ENCODE data around the gene TAF4.
"Not testable (repeated sequence)": the region's sequence is repeated elsewhere in the genome, so short reads cannot be mapped to it uniquely, and the experiment has no call there.

The TAF4 gene

GRCh38 chr20:61958773-61959700, 106.6 kb downstream of the TAF4 start:
- DNase-seq: no peak

- DNase-seq: no peak
Measured at GRCh38 chr20:61957961-61958715, 107.5 kb downstream of the TAF4 start.

GRCh38 chr20:61956396-61957342, 109.0 kb downstream of the TAF4 start:
- no peak for DNase-seq

DNA sequence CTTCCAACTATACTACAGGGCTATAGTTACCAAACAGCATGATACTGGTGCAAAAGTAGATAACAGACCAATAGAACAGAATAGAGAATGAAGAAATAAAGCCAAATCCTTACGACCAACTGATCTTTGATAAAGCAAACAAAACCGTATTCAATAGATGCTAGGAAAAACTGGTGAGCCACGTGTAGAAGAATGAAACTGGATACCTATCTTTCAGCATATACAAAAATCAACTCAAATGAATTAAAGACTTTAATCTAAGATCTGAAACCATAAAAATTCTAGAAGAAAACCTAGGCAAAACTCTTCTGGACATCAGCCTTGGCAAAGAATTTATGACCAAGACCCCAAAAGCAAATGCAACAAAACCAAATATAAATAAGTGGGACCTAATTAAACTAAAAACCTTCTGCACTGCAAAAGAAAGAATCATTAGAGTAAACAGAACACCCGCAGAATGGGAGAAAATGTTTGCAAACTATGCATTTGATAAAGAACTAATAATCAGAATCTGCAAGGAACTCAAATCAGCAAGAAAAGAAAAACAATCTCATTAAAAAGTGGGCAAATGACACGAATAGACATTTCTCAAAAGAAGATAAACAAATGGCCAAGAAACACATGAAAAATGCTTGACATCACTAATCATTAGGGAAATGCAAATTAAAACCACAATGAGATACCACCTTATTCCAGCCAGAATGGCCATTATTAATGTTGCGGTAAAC, 109.8 kb downstream of the TAF4 start:
- no peak for DNase-seq

- DNase-seq: no peak
Measured at GRCh38 chr20:61954276-61955021, 111.2 kb downstream of the TAF4 start.

DNA sequence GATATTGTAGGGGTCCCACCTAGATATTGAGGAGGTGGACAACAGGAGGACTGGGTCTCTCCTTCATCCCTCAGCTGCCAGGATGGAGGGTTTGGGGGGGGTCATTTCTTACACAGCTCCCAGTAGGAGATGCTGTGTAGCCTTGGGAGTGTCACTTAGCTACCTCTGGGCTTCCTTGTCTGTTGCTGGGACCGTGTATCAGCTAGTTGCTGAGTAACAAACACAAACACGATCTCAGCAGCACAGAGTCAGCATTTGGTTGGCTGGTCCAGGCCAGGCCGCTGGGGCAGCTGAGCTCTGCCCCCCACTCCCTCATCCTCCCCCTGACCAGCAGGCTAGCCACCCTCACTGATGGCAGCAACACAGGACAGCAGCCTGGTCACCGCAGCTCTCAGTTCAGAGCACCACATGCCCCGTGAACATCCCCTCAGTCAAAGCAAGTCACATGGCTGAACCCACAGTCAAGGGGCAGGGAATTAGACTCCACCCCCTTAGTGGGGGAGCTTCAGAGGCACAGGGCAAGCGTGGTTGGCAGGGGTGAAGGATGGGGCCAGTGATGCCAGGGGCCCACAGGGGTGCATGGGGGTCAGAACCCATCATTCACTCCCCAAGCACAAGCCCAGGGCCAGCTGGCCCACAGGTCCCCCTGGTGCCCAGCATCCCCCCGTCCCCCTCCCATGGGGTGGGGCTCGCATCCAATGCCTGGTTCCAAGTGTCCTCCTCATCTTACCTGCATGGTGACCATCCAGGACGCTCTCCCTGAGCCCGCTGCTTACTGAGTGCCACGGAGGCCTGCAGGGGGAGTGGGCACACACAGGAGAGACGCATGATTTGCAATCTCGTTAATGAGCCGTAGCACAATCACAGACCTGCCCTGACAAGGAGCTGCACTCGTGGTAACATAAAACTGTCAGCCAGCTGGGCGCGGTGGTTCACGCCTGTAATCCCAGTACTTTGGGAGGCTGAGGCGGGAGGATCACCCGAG, 112.4 kb downstream of the TAF4 start:
- no peak for DNase-seq

- no peak for DNase-seq
Measured at GRCh38 chr20:61951695-61952533, 113.8 kb downstream of the TAF4 start.

DNA sequence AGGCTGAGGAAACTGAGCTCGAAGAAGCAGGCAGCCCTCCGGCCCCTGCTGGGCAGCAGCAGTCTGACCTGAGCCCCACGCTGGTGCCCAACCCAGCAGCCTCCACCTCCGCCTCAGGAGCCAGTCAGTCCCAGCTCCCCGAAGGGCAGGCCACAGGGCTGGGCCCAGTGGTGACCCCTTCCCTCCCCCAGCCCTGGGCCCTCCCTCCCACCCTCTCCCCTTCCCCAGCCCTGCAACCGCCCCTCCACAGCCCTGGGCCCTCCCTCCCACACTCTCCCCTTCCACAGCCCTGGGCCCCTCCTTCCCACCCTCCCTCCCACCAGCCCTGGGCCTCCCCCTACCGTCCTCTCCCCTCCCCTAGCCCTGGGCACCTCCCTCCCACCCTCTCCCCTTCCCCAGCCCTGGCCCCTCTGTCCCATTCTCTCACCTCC, 115.0 kb downstream of the TAF4 start:
- no peak for DNase-seq

- DNase-seq: no peak
Measured at GRCh38 chr20:61949714-61950640, 115.7 kb downstream of the TAF4 start.

DNA sequence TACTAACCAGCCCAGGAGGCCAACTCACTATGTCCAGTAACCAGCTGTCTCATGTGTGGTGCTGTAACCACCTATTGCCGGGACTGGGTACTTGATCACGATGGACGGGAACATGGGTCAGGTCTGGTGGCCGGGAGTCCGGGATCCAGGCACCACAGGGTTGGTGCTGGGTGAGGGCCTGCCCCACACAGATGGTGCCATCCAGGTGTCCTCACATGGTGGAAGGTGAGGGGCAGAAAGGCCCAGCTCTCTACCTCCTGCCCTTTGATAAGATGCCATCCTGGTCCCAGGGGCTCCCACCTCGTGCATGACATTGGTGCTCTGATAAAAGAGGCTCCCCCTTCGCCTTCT, 116.3 kb downstream of the TAF4 start:
- DNase-seq: no peak

- DNase-seq: no peak
Measured at GRCh38 chr20:61948586-61949362, 116.9 kb downstream of the TAF4 start.

GRCh38 chr20:61948056-61948455, 117.6 kb downstream of the TAF4 start:
- not testable (repeated sequence) for DNase-seq

GRCh38 chr20:61945495-61945894, 120.2 kb downstream of the TAF4 start:
- not testable (repeated sequence) for DNase-seq

DNA sequence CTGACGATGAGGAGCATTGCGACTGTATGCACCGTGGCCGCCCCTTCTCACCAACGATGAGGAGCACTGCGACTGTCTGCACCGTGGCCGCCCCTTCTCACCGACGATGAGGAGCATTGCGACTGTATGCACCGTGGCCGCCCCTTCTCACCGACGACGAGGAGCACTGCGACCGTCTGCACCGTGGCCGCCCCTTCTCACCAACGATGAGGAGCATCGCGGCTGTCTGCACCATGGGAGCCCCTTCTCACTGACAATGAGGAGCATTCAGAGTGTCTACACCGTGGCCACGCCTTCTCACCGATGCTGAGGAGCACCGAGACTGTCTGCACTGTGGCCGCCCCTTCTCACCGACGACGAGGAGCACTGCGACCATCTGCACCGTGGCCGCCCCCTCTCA, 120.7 kb downstream of the TAF4 start:
- not testable (repeated sequence) for DNase-seq

DNA sequence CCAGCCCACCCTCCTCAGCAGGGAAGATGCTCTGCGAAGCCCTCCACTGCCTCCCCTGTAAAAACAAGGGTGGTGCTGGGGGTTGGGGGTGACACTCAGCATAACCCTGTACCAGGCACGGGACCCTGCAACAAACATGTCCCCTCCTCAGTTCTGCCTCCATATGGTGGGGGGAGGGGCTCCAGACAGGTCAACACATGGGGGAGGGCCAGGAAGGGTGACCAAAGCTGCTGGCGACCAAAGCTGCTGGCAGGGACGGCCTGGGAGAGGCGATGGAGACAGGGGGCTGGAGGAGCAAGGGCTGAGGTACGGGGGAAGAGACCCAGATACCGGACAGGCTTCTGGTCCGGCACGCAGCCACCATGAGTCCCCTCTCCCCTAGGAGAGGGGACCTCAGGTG, 123.2 kb downstream of the TAF4 start:
- DNase-seq: no peak

DNA sequence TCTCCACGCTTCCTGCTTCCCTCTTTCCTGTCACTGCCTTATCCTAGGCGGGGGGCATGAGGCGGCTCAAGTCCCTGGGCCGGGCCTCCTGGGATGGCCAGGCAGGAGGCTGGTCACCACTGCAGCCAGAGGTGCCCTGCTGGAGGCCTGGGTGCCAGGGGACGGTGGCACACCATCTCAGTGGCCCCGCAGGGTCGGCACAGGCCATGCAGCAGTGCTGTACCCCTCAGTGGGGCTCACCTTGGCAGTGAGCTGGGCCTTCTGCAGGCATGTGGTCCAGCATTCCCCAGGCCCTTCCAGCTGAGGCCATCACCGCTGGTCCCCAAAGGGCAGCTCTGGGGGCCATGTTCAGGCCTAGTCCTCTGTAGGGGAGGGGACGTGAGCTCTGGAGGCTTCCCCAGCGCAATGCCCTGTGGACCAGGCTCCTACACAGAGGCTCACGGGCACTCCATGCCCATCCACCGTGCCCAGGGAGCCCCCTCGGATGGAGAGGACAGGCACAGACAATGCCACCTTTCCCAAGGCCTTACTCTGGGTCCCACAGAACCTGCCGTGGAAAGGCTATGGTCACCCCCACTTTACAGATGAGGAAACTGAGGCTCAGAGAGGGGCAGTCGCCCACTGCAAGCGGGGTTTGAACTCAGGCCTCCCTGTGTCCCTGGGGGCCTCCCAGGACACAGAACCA, 123.8 kb downstream of the TAF4 start:
- DNase-seq: no peak

All from kidney glomerular epithelial cell (primary cell).